Jurkat, Clone E6-1 (cell line): ENCODE data around the gene TNFSF11.
A peak's percentile ranks its signal among the peaks of the same experiment; 100 is the strongest.
"Not testable (repeated sequence)": the region's sequence is repeated elsewhere in the genome, so short reads cannot be mapped to it uniquely, and the experiment has no call there.

Experiments
- DNase-seq: peaks from one replicate; pipeline ENCODE4 v3.0.0-alpha.2; 2011; ENCODE audit warnings: low read depth, low spot score
- H3K4me3 ChIP-seq: 2 replicates; pipeline ENCODE4 v1.5.1; 2011; ENCODE audit warnings: mild to moderate bottlenecking, low read length, control low read depth, moderate library complexity

TNFSF11 gene

DNA sequence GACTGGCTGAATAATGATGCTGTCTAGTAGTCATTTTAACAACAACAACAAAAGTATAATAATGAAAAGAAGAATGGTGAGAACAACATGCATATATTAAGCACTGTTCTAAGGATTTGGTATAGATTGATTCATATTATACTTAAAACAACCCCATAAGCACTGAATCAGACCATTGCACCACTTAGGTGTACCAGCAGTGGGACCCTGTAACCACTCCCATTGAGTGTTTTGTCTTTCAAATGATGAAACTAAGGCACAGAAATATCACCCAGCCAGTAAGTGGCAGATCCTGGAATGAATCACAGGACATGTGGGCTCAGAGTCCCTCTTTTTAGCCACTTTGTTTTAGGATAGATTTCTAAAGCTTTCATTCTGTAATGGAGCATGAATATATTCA is 14.9 kb upstream of the TNFSF11 start:
- H3K4me3 ChIP-seq = no peak overlapping the region
- DNase-seq = no peak

DNA sequence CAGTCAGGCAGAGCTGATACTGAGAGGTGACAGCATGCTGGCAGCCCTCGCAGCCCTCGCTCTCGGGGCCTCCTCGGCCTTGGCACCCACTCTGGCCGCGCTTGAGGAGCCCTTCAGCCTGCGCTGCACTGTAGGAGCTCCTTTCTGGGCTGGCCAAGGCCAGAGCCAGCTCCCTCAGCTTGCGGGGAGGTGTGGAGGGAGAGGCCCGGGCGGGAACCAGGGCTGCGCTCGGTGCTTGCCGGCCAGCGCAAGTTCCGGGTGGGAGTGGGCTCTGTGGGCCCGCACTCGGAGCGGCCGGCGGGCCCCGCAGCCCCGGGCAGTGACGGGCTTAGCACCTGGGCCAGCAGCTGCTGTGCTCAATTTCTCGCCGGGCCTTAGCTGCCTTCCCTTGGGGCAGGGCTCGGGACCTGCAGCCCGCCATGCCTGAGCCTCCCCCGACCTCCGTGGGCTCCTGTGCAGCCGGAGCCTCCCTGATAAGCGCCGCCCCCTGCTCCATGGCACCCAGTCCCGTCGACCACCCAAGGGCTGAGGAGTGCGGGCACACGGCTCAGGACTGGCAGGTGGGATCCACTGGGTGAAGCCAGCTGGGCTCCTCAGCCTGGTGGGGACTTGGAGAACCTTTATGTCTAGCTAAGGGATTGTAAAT is 14.3 kb upstream of the TNFSF11 start:
- H3K4me3 ChIP-seq, DNase-seq: not testable (repeated sequence)

DNA sequence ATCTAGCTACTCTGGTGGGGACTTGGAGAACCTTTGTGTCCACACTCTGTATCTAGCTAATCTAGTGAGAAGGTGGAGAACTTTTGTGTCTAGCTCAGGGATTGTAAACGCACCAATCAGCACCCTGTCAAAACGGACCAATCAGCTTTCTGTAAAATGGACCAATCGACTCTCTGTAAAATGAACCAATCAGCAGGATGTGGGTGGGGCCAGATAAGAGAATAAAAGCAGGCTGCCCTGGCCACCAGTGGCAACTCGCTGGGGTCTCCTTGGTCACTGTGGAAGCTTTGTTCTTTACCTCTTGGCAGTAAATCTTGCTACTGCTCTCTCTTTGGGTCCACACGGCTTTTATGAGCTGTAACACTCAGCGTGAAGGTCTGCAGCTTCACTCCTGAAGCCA is 13.6 kb upstream of the TNFSF11 start:
- H3K4me3 ChIP-seq, DNase-seq: not testable (repeated sequence)

DNA sequence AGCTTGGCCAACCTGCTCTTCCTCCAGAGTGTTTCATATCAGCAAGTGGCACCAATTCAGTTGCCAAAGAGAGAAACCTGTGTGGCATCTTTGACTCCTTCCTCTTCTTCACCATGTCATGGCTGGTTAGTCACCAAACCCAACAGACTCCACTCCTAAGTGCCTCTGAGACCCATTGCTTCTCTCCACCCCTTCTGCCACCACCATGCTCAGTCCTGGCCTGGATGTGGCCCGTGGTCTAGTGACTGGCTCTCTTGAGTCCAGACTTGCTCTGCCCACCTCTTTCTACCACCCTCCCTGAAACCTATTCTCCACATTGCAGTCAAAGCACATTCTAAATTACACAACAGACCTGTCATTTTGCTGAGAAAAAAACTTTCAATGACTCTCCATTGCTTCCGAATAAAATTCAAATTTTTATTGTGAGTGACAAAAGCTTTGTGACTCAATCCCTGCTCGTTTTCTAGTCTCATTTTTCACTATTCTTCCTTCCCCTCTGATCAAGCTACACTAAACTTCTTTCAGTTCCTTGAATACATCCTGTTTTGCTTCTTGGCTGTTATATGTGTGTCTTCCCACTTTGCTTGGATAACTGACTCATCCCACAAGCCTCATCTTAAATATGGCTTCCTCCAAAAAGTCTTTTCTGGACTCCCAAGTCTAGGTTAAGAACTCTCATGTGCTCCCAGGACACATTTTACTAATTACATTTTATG is 12.0 kb upstream of the TNFSF11 start:
- H3K4me3 ChIP-seq = no peak overlapping the region
- DNase-seq = no peak

DNA sequence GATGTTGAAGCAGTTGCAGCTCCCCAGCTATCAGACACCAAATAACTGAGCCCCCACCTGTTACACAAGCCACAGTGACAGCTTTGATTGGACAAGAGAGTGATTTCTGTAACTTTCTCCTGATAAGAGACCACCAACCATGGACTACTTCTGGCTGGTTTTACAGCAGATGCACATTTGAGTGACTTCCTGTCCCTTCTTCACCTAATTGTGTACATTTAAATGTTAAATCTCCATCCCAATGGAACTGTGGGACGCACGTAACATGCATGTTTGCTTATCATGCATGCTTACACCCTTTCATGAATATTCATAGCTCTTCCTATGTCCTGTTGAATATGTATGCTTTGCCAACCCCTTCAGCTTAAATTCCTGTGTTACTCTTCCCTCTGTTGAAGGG is 6.0 kb upstream of the TNFSF11 start:
- H3K4me3 ChIP-seq = no peak overlapping the region
- DNase-seq = no peak

DNA sequence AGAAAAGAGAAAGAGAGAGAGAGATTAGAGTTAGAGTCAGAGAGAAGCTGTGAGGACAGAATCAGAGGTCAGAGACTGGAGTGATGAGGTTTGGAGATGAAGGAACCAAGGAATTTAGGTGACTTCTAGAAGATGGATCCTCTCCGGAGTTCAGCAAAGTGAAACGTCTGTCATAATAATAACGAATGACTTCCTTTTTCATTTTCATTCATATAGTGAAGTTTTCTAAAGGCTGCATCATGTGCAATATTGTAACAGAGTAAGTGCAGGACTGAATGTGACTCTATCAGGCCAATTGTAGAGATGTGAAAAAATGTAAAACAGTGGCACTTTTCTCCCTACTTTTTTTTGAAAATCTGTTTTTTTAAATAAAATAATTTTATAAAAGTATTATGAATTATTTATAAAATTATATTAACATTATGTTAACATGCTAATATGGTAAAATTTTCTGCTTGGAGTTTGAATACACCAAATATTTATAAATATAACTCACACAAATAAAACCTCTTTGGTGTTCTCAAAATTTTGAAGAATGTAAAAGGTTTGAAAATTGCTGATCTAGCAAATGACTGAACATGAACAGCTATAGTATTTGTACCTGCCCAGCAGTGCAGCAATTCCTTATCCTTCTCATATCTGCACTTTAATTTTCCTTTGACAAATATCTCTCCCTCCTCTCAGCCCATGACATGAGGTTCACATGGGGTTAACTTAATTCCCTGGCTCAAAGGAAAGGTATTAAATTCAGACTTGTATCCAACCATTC is 4.2 kb upstream of the TNFSF11 start:
- no peak overlapping the region for H3K4me3 ChIP-seq
- no peak for DNase-seq

DNA sequence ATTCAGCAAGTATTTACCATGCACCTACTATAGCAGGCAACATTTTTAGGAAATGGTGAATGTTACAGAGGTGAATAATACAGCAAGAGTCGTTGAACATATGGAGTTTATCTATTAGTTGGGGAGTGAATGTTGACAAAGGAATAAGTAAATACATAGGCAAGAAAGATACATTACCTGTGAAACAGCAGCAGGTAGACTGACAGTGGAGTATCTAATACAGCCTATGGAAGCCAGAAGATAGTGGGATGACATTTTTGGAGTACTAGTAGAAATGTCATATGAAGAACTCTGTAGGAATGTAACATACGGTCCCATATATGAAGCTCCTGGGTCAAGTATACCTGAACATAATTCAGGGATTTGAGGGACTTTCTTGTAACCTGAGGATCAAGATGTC is 2.1 kb upstream of the TNFSF11 start:
- H3K4me3 ChIP-seq = no peak overlapping the region
- no peak for DNase-seq

DNA sequence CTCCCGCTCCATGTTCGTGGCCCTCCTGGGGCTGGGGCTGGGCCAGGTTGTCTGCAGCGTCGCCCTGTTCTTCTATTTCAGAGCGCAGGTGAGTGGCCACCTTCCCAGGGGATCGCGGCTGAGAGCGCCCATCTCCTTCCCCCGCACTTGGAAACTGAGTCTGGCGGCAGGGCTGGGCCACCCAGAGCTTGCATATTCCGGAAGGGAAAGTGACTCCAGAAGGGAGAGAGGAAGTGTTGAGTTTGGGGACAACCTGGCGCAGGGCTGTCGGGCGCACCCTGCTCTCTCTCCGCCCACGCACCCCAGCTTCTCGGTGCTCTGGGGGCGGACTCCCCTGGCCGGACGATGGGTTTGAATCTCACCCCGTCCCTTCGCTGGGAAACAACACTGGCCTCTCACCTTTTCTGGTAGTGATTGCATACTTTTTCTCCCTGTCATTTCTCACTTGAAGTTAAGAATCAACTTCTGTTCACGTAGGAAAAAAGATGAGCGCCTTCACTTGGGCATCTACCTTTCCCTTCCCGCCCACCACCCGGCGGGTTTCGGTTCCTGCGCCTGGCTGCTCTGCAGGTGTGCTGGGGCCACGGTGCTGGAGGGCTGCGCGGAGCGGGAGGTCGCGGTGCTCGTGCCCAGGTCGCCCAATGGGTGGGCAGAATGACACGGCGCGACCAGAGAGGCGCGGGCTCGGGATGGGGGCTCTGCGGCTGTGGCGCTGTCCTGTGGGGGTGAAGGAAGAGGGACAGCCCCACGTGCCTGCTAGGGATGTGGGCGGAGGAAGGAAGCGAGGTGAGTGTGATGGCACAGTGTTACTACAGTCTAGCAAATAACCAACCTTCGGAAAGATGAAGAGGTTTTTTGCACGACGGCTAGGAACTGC is 721 bp downstream of the TNFSF11 start:
- no peak for DNase-seq
- H3K4me3 ChIP-seq = no peak overlapping the region

DNA sequence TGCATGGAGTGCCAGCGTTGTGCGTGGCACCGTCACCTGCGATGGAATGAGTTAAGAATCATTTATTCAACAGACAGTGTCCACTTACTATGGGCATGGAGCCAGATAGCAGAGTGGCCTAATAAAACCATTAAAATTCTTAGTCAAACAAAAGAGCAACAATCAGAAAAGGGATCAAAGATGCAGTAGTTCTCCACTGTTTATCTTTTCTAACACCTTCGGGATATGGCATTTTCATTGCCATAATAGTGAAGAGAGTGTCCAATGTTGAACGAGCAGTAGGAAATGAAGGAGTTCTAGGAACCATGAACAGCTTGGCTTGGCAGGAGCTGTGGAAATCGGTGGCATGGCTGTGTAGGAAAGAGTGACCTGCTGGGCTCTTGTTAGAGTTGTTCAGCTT is 2.0 kb downstream of the TNFSF11 start:
- H3K4me3 ChIP-seq = no peak overlapping the region
- DNase-seq = no peak

DNA sequence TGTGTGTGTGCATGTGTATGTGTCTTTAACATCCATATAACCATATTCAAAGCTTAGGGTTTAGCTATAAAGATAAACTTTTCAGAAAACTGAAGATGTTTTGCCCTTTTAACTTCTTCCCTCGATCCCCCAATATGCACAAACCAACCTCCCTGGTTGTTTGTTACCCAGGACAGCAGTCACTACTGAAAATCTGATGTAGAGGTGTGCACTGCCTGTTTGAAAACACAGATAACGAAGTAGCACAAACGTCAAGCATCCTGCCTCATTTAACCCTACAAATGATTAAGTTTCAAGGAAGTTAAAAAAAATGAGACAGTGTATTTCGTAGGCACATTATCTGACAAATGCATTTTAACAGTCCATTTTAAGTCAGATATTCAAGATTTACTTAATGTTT is 3.6 kb downstream of the TNFSF11 start:
- no peak overlapping the region for H3K4me3 ChIP-seq
- DNase-seq = no peak

DNA sequence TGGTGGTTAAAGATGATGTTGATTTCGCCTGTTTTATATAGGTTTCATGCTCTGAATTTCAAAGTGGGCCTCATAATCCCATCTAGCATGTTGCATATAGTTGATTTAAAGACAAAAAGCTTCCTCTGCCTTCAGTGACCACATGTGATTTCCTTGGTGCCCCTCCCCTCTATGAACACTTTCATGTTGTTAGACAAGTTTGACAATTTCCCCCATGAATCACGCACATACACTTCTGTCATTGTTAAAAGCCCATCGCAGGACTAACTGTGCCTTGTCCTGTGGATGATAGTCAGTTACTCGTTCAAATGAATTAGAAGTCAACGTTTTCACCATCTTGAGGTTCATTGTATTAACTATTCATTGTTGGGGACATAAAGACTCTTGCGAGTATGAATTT is 6.7 kb downstream of the TNFSF11 start:
- no peak for DNase-seq
- H3K4me3 ChIP-seq = no peak overlapping the region

DNA sequence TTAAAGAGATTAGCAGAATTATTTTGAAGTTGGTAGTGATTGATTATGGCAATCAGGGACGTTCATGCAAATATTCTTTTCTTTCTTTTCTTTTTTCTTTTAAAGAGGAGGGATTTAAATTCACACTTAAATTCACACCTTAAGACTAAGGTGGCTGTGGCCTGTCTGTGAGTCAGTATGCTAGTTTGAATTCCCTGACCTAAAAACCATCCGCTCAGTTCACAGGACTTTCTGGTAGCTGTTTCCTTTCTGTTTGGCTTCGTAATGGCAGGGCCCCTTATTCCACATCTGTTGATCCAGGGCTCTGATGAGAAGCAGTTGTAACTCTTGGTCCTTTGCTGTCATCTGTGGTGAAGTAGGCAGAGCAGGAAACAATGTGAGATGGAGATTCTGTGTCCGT is 7.5 kb downstream of the TNFSF11 start:
- DNase-seq = no peak

DNA sequence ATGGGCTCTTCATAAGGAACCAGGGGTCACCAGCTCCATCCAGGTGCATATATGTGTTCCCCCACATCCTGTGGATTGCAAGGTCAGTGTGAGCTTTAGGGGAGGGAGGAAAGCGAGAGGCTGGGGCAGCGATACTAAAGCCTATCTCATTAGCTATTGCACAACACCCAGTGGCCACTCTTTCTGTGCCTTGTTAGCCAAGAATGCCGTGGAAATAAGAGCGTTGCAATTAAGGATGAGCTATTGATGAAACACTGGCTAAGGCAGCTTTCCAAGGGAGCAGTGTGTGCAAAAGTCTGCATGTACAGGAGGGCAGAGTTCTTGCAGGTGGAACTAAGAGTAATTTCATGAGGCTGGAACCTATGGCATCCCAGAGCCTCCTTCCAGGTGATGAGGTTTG is 17.6 kb downstream of the TNFSF11 start:
- DNase-seq = no peak
- no peak overlapping the region for H3K4me3 ChIP-seq

More for the DNA sequence above, 7.5 kb downstream of the TNFSF11 start:
- no peak overlapping the region for H3K4me3 ChIP-seq

DNA sequence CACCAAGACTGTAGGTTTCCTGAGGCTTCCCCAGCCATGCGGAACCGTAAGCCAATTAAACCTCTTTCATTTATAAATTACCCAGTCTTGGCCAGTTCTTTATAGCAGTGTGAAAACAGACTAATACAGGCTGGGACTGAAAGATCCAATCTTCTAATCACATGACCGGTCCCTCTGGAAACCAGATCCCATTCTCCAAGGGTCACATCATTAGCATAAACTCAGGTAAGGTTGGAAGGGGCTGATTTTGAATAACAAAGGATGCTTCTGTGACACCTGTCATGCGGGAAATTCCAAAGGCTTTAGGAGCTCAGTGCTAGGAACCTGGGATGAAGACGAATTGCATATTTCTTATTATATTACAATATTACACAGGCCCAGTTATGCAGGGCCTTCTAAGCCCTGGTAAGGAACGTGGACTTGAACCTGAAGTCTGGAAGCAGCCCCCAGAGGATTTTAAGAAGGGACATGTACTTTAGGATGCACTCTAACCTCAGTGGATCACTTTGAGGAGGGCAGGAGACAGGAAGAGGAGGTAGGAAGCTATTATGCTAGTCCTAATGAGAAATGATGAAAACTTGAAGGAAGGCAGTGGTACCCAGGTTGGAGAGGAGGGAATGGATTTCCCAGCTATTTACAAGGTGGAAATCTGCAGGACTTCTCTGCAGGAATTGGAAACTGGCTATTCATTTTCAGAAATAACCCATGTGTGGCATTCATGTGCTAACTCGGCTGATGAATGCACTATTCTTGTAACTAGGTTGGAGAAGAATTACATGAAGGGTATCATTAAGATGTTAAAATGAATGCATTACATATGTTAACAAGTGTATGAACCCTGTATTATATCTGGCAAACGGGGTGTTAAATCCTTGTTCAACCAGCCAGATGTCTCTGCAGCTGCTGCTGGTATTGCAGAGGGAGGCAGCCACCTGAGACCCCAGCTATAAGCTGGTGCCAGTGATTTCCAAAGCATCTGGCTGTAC is 19.3 kb downstream of the TNFSF11 start:
- DNase-seq = no peak
- H3K4me3 ChIP-seq = no peak overlapping the region

DNA sequence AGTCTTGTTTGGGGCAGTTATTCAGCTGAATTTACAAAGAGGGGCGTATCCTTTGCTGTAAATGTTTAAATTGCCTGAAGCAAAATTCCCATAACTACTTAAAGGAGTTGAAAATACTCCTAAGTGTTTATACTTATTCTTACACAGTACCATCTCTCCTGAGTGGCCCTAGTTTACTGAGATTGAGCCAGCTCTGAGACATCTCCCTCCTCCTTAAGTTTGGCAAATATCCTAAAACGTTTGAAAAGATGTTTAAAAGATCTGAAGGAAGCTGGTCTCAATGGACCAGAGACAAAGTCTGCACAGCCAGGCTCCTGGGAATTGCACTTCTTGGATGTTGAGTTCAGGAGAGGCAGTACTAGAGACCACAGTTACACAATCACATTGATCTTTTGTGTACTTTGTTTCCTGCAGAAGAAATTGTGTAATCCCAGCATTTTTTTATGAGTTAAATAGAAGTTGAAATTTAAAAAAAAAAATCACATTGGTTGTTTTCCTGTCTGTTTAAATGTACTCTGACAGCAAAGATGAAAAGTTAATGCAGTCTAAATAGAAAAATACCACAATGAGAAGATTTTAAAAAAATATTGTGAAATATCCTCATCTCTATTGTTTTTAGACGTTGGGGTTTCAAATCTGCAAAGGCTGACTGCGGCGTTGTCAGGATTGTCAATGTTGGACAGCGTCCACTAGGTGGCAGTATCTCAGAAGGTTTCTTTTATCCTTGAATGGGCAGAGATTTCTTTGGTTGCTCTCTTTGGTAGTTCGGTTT is 20.7 kb downstream of the TNFSF11 start:
- peak; percentile 51 for DNase-seq

DNA sequence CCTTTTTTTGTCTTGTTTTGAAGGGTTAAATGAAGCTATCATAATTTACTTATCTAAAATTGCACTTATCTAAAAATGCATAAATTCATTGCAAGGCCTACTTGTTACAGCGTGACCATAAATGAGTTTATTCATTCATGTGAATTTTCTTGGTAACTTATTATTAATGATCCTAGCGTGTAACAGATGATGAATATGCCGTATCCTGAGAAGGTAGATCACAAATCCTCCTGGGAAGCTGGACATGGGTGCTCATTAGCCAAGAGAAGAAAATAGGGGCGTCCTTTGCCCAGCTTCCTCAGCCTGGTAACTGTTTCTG is 21.3 kb downstream of the TNFSF11 start:
- H3K4me3 ChIP-seq = no peak overlapping the region

More for the DNA sequence above, 20.7 kb downstream of the TNFSF11 start:
- no peak overlapping the region for H3K4me3 ChIP-seq

DNA sequence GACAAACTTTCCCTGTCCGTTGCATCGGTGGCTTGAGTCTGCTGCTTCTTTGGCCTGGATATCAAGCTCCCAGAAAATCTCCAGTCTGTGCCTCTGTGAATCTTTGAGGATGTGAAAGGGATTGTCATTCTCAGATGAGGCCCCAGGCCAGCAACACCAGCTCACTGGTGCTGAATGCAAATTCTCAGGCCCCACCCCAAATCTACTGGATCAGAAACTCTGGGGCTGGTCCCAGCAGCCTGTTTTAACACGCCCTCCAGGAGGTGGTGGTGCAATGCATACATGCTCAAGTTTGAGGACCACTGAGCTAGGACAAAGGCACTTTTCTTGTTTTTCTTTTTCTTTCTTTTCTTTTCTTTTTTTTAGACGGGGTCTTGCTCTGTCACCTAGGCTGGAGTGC is 23.6 kb downstream of the TNFSF11 start:
- DNase-seq = no peak
- H3K4me3 ChIP-seq = no peak overlapping the region

More for the DNA sequence above, 21.3 kb downstream of the TNFSF11 start:
- no peak for DNase-seq

DNA sequence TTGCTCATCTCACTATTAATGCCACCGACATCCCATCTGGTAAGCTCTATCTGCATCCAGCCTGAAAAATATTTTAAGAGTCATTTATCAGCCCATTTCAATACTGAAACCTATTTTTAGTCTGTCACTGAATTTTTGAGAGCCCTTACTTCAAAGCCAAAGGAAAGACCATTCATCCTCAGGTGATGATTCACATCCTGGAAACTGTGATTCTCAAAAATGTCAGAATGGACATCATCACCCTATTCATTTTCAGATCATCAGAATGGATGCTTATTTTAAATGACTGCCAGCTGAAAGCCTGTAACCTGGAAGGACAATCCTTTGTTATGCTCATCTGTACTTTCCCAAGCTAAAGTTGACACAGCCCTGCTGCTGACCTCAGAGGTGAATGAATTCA is 27.0 kb downstream of the TNFSF11 start:
- no peak overlapping the region for H3K4me3 ChIP-seq
- DNase-seq = no peak
